ENCODE data around the gene TMEM198. TPM values are rescaled to one million over a fixed set of nuclear protein-coding genes. Genes with fewer than 3 reads are reported as not detected.

TMEM198 gene
- total and polyA plus RNA-seq, 2 donors (not counting 1 experiment from before 2014, with no cell fraction given), result 0.39 to 1.1 TPM

- DNase-seq (no peak), ATAC-seq (ENCODE audit: low read depth) (no peak)
- H3K36me3 ChIP-seq (replicated peaks in 1 of 2; ENCODE audit: control extremely low read depth in 1 of 2, control insufficient read depth in 1 of 2, extremely low read depth in 1 of 2, insufficient read depth in 2 of 2, low read length in 1 of 2), result no peaks in the 10 kb centered on the region
- H3K4me3 ChIP-seq (ENCODE audit: control extremely low read depth in 1 of 5, extremely low read depth in 1 of 5, insufficient read depth in 1 of 5, low read depth in 2 of 5, low read length in 4 of 5), result no peak overlapping the region
- no peak overlapping the region for H3K27ac ChIP-seq (ENCODE audit: low read length in 2 of 2)
- no peaks in the 10 kb centered on the region for H3K9me3 Mint-ChIP-seq (ENCODE audit: insufficient read depth)
- no peak for TF ChIP-seq EZH2 (IDR thresholded peaks at IDR 0.05; ENCODE audit: borderline replicate concordance, insufficient read depth, low read depth, low read length, poor library complexity, severe bottlenecking)
- no peak for TF ChIP-seq CTCF (IDR thresholded peaks at IDR 0.05)
- WGBS (ENCODE audit: insufficient coverage), result 52% methylated on average over 11 of the region's 11 CpGs
- H4K20me1 ChIP-seq (ENCODE audit: control insufficient read depth, insufficient read depth, low read length, poor library complexity, severe bottlenecking), result no peaks in the 10 kb centered on the region
- peaks cover 1 to 76% (median 40%) of the 10 kb centered on the region in 4 experiments for H3K27me3 ChIP-seq (replicated peaks in 1 of 4; ENCODE audit: control extremely low read depth in 1 of 4, control insufficient read depth in 3 of 4, insufficient read depth in 4 of 4, low read length in 3 of 4)
- H3K4me1 ChIP-seq (ENCODE audit: control insufficient read depth in 2 of 2, insufficient read depth in 2 of 2, low read length in 2 of 2), result peaks cover 14 to 18% of the 10 kb centered on the region in 2 donors
- CTCF ChIA-PET, result interaction anchor here (0.6 to 8.8 kb wide), 6 partner anchors 15 to 123 kb away, joined by 4 to 146 read pairs (median 63); partner anchors contain the start of gene GMPPA
- no peaks in the 10 kb centered on the region for H3K79me2 ChIP-seq (ENCODE audit: control insufficient read depth, insufficient read depth, low read length)
- no peak overlapping the region for H3K4me2 ChIP-seq (replicated peaks; ENCODE audit: low read depth, low read length, poor library complexity, severe bottlenecking)
- intact Hi-C loops (cut with micrococcal nuclease), result no loop called here
- no peak overlapping the region for H2AFZ ChIP-seq (ENCODE audit: insufficient read depth, low read depth, low read length, poor library complexity, severe bottlenecking)
- no peak overlapping the region for H3K27ac Mint-ChIP-seq
- H3K9me3 ChIP-seq (ENCODE audit: control extremely low read depth in 1 of 3, control insufficient read depth in 2 of 3, insufficient read depth in 1 of 3, low read length in 2 of 3), result peaks cover 0 to 8% (median 0%) of the 10 kb centered on the region in 3 donors
- H3K4me1 Mint-ChIP-seq, result peaks cover 13% of the 10 kb centered on the region
- peaks cover 77% of the 10 kb centered on the region for H3K27me3 Mint-ChIP-seq
- H3K9ac ChIP-seq (ENCODE audit: low read length), result no peak overlapping the region
- H3K4me3 Mint-ChIP-seq, result no peak overlapping the region
- POLR2A ChIA-PET, result no interaction called here
Measured at GRCh38 chr2:219526320-219527075, 17.3 kb upstream of the TMEM198 start.

- H3K79me2 ChIP-seq (ENCODE audit: control insufficient read depth, insufficient read depth, low read length), result no peaks in the 10 kb centered on the region
- H3K9me3 ChIP-seq (ENCODE audit: control extremely low read depth in 1 of 3, control insufficient read depth in 2 of 3, insufficient read depth in 1 of 3, low read length in 2 of 3), result peaks cover 0 to 4% (median 0%) of the 10 kb centered on the region in 3 donors
- no peak for TF ChIP-seq EZH2 (IDR thresholded peaks at IDR 0.05; ENCODE audit: borderline replicate concordance, insufficient read depth, low read depth, low read length, poor library complexity, severe bottlenecking)
- no peak for TF ChIP-seq CTCF (IDR thresholded peaks at IDR 0.05)
- H3K4me1 ChIP-seq (ENCODE audit: control insufficient read depth in 2 of 2, insufficient read depth in 2 of 2, low read length in 2 of 2), result peaks cover 14 to 15% of the 10 kb centered on the region in 2 donors
- POLR2A ChIA-PET, result no interaction called here
- H3K4me1 Mint-ChIP-seq, result peaks cover 8% of the 10 kb centered on the region
- no peak overlapping the region for H3K27ac ChIP-seq (ENCODE audit: low read length in 2 of 2)
- peaks cover 74% of the 10 kb centered on the region for H3K27me3 Mint-ChIP-seq
- no peaks in the 10 kb centered on the region for H3K9me3 Mint-ChIP-seq (ENCODE audit: insufficient read depth)
- ATAC-seq (ENCODE audit: low read depth) (no peak), DNase-seq (no peak)
- H3K4me3 Mint-ChIP-seq, result no peak overlapping the region
- no peak overlapping the region for H3K9ac ChIP-seq (ENCODE audit: low read length)
- H2AFZ ChIP-seq (ENCODE audit: insufficient read depth, low read depth, low read length, poor library complexity, severe bottlenecking), result no peak overlapping the region
- no peak overlapping the region for H3K4me3 ChIP-seq (ENCODE audit: control extremely low read depth in 1 of 5, extremely low read depth in 1 of 5, insufficient read depth in 1 of 5, low read depth in 2 of 5, low read length in 4 of 5)
- CTCF ChIA-PET, result interaction anchor here (0.6 to 8.8 kb wide), 6 partner anchors 14 to 124 kb away, joined by 4 to 146 read pairs (median 63); partner anchors contain the start of gene GMPPA
- no peaks in the 10 kb centered on the region for H4K20me1 ChIP-seq (ENCODE audit: control insufficient read depth, insufficient read depth, low read length, poor library complexity, severe bottlenecking)
- H3K27me3 ChIP-seq (replicated peaks in 1 of 4; ENCODE audit: control extremely low read depth in 1 of 4, control insufficient read depth in 3 of 4, insufficient read depth in 4 of 4, low read length in 3 of 4), result peaks cover 1 to 76% (median 37%) of the 10 kb centered on the region in 4 experiments
- 59% methylated on average over 5 of the region's 6 CpGs for WGBS (ENCODE audit: insufficient coverage)
- no peaks in the 10 kb centered on the region for H3K36me3 ChIP-seq (replicated peaks in 1 of 2; ENCODE audit: control extremely low read depth in 1 of 2, control insufficient read depth in 1 of 2, extremely low read depth in 1 of 2, insufficient read depth in 2 of 2, low read length in 1 of 2)
- H3K4me2 ChIP-seq (replicated peaks; ENCODE audit: low read depth, low read length, poor library complexity, severe bottlenecking), result no peak overlapping the region
- intact Hi-C loops (cut with micrococcal nuclease), result no loop called here
- no peak overlapping the region for H3K27ac Mint-ChIP-seq
Measured at GRCh38 chr2:219527076-219527394, 16.8 kb upstream of the TMEM198 start.

All from B cell (primary cell).